Measurements from ENCODE around the gene SEC14L2.

SEC14L2 gene

GRCh38 chr22:30396871-30397655 is at the start of gene SEC14L2:
Gene SEC14L2, plus strand, starts transcription at chr22:30397018. Its CDS starts 99 bp downstream, at chr22:30397117.
- no peak within 1 kb of the TSS for H3K4me3 ChIP-seq (ENCODE audit: low read depth, low read length)
- no peak for DNase-seq (ENCODE audit: low read depth)
- TF ChIP-seq, protein P1, sequence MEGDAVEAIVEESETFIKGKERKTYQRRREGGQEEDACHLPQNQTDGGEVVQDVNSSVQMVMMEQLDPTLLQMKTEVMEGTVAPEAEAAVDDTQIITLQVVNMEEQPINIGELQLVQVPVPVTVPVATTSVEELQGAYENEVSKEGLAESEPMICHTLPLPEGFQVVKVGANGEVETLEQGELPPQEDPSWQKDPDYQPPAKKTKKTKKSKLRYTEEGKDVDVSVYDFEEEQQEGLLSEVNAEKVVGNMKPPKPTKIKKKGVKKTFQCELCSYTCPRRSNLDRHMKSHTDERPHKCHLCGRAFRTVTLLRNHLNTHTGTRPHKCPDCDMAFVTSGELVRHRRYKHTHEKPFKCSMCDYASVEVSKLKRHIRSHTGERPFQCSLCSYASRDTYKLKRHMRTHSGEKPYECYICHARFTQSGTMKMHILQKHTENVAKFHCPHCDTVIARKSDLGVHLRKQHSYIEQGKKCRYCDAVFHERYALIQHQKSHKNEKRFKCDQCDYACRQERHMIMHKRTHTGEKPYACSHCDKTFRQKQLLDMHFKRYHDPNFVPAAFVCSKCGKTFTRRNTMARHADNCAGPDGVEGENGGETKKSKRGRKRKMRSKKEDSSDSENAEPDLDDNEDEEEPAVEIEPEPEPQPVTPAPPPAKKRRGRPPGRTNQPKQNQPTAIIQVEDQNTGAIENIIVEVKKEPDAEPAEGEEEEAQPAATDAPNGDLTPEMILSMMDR (IDR thresholded peaks at IDR 0.05; ENCODE audit: low read depth, low read length): no peak
- TF ChIP-seq POLR2A (IDR thresholded peaks at IDR 0.05; ENCODE audit: extremely low read depth, insufficient read length) (no peak), MAX (IDR thresholded peaks at IDR 0.05; ENCODE audit: low read depth, low read length) (no peak), MYC (IDR thresholded peaks at IDR 0.05; ENCODE audit: low read depth, low read length) (no peak)

GRCh38 chr22:30347255-30347892 is 49.4 kb upstream of the SEC14L2 start:
- TF ChIP-seq POLR2A (IDR thresholded peaks at IDR 0.05; ENCODE audit: extremely low read depth, insufficient read length) (no peak), MAX (IDR thresholded peaks at IDR 0.05; ENCODE audit: low read depth, low read length) (no peak), MYC (IDR thresholded peaks at IDR 0.05; ENCODE audit: low read depth, low read length) (no peak)
- TF ChIP-seq, protein P1 (IDR thresholded peaks at IDR 0.05; ENCODE audit: low read depth, low read length): no peak
- no peak overlapping the region for H3K4me3 ChIP-seq (ENCODE audit: low read depth, low read length)
- no peak for DNase-seq (ENCODE audit: low read depth)

- no peak for DNase-seq (ENCODE audit: low read depth)
- TF ChIP-seq MAX (IDR thresholded peaks at IDR 0.05; ENCODE audit: low read depth, low read length) (no peak), POLR2A (IDR thresholded peaks at IDR 0.05; ENCODE audit: extremely low read depth, insufficient read length) (no peak), MYC (IDR thresholded peaks at IDR 0.05; ENCODE audit: low read depth, low read length) (no peak)
- TF ChIP-seq, protein P1 (IDR thresholded peaks at IDR 0.05; ENCODE audit: low read depth, low read length): no peak
- H3K4me3 ChIP-seq (ENCODE audit: low read depth, low read length): no peak overlapping the region
Observed at GRCh38 chr22:30348404-30348803, 48.4 kb upstream of the SEC14L2 start.

DNA sequence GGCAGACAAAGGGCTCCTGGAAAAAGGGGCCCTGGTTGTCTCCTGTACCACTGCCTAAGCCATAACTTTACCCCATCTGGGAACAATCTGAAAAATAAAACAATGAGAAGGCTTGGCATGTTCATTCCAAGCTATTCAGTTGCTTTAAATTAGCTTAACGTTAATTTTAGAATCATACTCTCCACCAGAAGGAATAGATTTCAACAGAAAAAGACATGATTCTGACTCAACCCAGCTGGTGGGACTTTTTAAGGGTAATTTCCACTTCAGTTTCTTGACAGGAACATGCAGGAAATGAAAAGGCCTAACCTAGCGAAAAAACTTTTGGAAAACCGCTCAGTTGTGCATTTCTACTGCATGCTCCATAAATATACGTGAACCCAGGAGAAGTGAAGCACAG is 48.0 kb upstream of the SEC14L2 start:
- no peak for TF ChIP-seq POLR2A (IDR thresholded peaks at IDR 0.05; ENCODE audit: extremely low read depth, insufficient read length)
- no peak for TF ChIP-seq MAX (IDR thresholded peaks at IDR 0.05; ENCODE audit: low read depth, low read length)
- no peak for TF ChIP-seq MYC (IDR thresholded peaks at IDR 0.05; ENCODE audit: low read depth, low read length)
- TF ChIP-seq, protein P1 (IDR thresholded peaks at IDR 0.05; ENCODE audit: low read depth, low read length): no peak
- no peak overlapping the region for H3K4me3 ChIP-seq (ENCODE audit: low read depth, low read length)
- no peak for DNase-seq (ENCODE audit: low read depth)

DNA sequence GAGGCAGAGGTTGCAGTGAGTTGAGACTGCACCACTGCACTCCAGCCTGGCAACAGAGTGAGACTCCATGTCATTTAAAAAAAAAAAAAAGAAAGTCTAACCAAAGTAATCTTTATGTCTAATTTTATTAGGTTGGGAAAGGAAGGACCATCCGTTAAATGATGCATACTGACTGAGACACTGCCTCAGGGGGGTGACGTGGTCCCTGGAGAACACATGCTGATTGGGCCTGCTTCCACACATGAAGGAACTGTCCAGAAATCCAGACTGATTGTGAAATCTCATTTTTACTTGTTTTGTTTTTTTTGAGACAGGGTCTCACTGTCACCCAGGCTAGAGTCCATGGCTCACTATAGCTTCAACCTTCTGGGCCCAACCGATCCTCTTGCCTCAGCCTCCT is 45.6 kb upstream of the SEC14L2 start:
- TF ChIP-seq MAX (IDR thresholded peaks at IDR 0.05; ENCODE audit: low read depth, low read length): no peak
- no peak for TF ChIP-seq MYC (IDR thresholded peaks at IDR 0.05; ENCODE audit: low read depth, low read length)
- TF ChIP-seq, protein P1 (IDR thresholded peaks at IDR 0.05; ENCODE audit: low read depth, low read length): no peak
- no peak for TF ChIP-seq POLR2A (IDR thresholded peaks at IDR 0.05; ENCODE audit: extremely low read depth, insufficient read length)
- DNase-seq (ENCODE audit: low read depth): no peak
- H3K4me3 ChIP-seq (ENCODE audit: low read depth, low read length): no peak overlapping the region
